Prostate gland (tissue), 2 donors: ENCODE data around the gene KERA. TPM values are rescaled to one million over a fixed set of nuclear protein-coding genes. Genes with fewer than 3 reads are reported as not detected.

Source experiments
- DNase-seq: peaks from one replicate; pipeline ENCODE4 v3.0.0-alpha.2; 2019; ENCODE audit warnings: low spot score
- H3K27ac ChIP-seq, 2 donors: fragments of 200-600 bp; sonication (generic); 2 replicates each; pipeline ENCODE4 v1.5.1; 2017 to 2019
- H3K27me3 ChIP-seq: fragments of 200-600 bp; sonication (generic); replicated peaks from 2 replicates; pipeline ENCODE4 v1.5.1; 2019; ENCODE audit not compliant: insufficient read depth
- H3K36me3 ChIP-seq, 2 donors: fragments of 200-600 bp; sonication (generic); 1 replicate in 1 of 2; 2 replicates in 1 of 2; pipeline versions ENCODE4 v1.5.1 to v1.8.1; 2017 to 2019
- H3K4me1 ChIP-seq: fragments of 200-600 bp; sonication (generic); replicated peaks from 2 replicates; pipeline ENCODE4 v1.5.1; 2019
- H3K4me3 ChIP-seq, 2 donors: fragments of 200-600 bp; sonication (generic); 2 replicates each; pipeline ENCODE4 v1.5.1; 2017 to 2019
- H3K9me3 ChIP-seq: fragments of 200-600 bp; sonication (generic); 2 replicates; pipeline ENCODE4 v1.5.1; 2017
- POLR2A ChIP-seq: fragments of 450-650 bp; IDR thresholded peaks from one replicate; pipeline ENCODE4 v1.6.1; 2016; ENCODE audit warnings: antibody characterized with exemption, mild to moderate bottlenecking
- POLR2AphosphoS5 ChIP-seq: sonication (generic); formaldehyde crosslinking; IDR thresholded peaks from one replicate; pipeline ENCODE4 v1.6.1; 2017; ENCODE audit warnings: antibody characterized with exemption
- WGBS: methylation state at CpG from one replicate; pipeline ENCODE4 v1.1.5; 2018; 5-methylcytosine and 5-hydroxymethylcytosine counted together
- intact Hi-C: fragments of 100-400 bp; cut with DNase I; formaldehyde crosslinking; loops from one replicate; pipeline ENCODE4 v1.14.2; 2022
- total RNA-seq, 2 donors: library from RNA; depleted of rRNA; stranded (reverse); fragments of >200 nt; gene quantifications; one replicate each; pipeline ENCODE4 v1.1.0, GENCODE V29; 2016
- TF ChIP-seq, protein P1 (sequence below), 4 experiments: fragments of 200-600 bp in 2 of 4; fragments of 450-650 bp in 2 of 4; sonication (generic) in 2 of 4; IDR thresholded peaks; 1 replicate in 3 of 4; 2 replicates in 1 of 4; pipeline ENCODE4 v1.5.1; 2016 to 2019; ENCODE audit warnings: antibody characterized with exemption in 4 of 4, mild to moderate bottlenecking in 2 of 4, moderate library complexity in 2 of 4

Gene KERA
- total RNA-seq, 2 donors from 2014 or later: not detected

DNA sequence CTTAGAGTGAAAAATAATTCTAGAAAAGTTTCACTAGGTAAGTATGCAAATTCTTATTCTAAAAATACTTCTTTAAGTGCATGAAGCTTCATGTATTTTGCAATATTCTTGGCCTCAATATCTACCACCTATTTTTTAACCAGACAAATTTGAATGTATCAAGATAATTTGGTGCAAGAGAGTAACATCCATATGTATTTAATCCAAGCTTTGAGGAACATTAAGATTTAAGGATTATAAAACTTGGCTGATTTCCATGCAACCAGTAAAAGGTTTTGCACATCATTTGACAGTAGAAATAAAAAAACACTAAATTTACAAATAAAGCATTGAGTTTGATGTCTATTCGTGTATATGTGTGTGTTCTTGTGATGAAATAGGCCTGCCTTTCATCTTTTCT is 45.8 kb upstream of the KERA start:
- no peaks in the 10 kb centered on the region for H3K4me1 ChIP-seq
- H3K27me3 ChIP-seq: no peaks in the 10 kb centered on the region
- H3K27ac ChIP-seq: no peak overlapping the region
- no peaks in the 10 kb centered on the region for H3K36me3 ChIP-seq
- intact Hi-C loops: no loop called here
- no peaks in the 10 kb centered on the region for H3K9me3 ChIP-seq
- WGBS: 53% methylated on average over 1 of the region's 1 CpG
- H3K4me3 ChIP-seq: no peak overlapping the region
- DNase-seq: no peak
- TF ChIP-seq POLR2A: no peak
- TF ChIP-seq, protein P1, sequence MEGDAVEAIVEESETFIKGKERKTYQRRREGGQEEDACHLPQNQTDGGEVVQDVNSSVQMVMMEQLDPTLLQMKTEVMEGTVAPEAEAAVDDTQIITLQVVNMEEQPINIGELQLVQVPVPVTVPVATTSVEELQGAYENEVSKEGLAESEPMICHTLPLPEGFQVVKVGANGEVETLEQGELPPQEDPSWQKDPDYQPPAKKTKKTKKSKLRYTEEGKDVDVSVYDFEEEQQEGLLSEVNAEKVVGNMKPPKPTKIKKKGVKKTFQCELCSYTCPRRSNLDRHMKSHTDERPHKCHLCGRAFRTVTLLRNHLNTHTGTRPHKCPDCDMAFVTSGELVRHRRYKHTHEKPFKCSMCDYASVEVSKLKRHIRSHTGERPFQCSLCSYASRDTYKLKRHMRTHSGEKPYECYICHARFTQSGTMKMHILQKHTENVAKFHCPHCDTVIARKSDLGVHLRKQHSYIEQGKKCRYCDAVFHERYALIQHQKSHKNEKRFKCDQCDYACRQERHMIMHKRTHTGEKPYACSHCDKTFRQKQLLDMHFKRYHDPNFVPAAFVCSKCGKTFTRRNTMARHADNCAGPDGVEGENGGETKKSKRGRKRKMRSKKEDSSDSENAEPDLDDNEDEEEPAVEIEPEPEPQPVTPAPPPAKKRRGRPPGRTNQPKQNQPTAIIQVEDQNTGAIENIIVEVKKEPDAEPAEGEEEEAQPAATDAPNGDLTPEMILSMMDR (IDR thresholded peaks at IDR 0.05): no peak
- TF ChIP-seq POLR2AphosphoS5: no peak

DNA sequence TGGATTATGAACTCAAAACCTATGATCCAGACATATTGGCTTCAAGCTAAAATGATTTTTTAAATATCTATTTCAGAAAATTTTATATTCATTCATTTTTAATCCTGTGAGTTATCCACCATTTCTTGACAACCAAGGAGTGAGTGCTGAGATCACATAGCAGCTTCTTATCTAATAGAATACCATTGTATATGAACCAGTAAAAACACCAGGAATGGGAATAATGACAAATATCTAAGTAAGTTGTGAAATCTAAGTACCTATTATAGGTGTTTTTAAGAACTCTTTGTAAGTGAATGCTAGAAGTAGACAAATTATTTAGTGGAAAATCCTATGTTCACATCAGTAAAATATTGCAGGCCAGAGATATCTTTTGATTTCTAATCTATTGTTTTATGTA is 45.3 kb upstream of the KERA start:
- TF ChIP-seq POLR2A (no peak), POLR2AphosphoS5 (no peak)
- TF ChIP-seq, protein P1 (IDR thresholded peaks at IDR 0.05): no peak
- Histone ChIP-seq H3K9me3 (no peaks in the 10 kb centered on the region), H3K4me1 (no peaks in the 10 kb centered on the region), H3K27me3 (no peaks in the 10 kb centered on the region), H3K36me3 (no peaks in the 10 kb centered on the region), H3K27ac (no peak overlapping the region), H3K4me3 (no peak overlapping the region)
- intact Hi-C loops: no loop called here
- no peak for DNase-seq

DNA sequence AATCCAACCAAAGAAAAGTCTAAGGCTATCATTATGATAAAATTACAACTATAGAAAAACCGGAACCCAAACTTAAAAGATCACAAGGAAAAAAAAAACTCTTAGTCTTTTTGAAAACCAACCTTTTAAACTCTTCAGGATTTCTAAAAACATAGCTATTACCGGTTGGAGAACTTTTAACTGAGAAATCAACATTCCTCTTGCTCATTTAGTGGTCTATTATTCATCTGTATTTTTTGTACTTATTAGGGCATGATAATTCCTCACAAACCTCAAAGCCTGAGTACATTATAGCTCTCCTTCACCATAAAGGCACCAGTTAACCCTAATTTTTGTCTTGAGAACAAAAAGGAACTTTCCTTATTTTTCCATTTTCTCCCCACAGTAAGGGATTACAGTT is 43.1 kb upstream of the KERA start:
- WGBS: 83% methylated on average over 2 of the region's 2 CpGs

DNA sequence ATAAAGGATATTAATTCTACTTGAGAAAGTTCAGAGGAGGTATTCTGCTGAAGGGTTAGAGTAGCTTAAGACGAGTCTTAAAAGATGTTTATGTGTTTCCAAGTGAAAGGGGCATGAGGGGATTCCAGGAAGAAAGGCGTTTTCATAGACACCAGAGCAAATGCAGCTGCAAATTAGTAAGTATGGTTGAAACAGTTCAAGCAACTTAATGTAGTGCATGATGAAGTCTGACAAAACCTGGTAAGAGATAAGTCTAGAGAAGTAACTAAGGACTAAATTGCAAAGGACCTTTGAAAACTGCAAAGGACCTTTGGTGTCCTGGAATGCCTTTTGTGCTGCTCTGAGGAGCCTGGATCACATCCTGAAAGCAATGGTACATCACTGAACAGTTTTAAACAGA is 42.0 kb upstream of the KERA start:
- no peaks in the 10 kb centered on the region for H3K27me3 ChIP-seq
- H3K27ac ChIP-seq: no peak overlapping the region
- no peaks in the 10 kb centered on the region for H3K36me3 ChIP-seq
- no peaks in the 10 kb centered on the region for H3K4me1 ChIP-seq
- TF ChIP-seq POLR2A (no peak), POLR2AphosphoS5 (no peak)
- TF ChIP-seq, protein P1 (IDR thresholded peaks at IDR 0.05): no peak
- intact Hi-C loops: no loop called here
- no peak for DNase-seq
- no peaks in the 10 kb centered on the region for H3K9me3 ChIP-seq
- 57% methylated on average over 2 of the region's 2 CpGs for whole genome bisulfite sequencing
- no peak overlapping the region for H3K4me3 ChIP-seq

More for the DNA sequence above, 43.1 kb upstream of the KERA start:
- H3K27me3 ChIP-seq: no peaks in the 10 kb centered on the region
- no peaks in the 10 kb centered on the region for H3K9me3 ChIP-seq
- no peaks in the 10 kb centered on the region for H3K4me1 ChIP-seq
- intact Hi-C loops: no loop called here
- DNase-seq: no peak
- H3K27ac ChIP-seq: no peak overlapping the region
- no peak for TF ChIP-seq POLR2AphosphoS5
- TF ChIP-seq, protein P1 (IDR thresholded peaks at IDR 0.05): no peak
- no peak for TF ChIP-seq POLR2A
- H3K4me3 ChIP-seq: no peak overlapping the region
- H3K36me3 ChIP-seq: no peaks in the 10 kb centered on the region

DNA sequence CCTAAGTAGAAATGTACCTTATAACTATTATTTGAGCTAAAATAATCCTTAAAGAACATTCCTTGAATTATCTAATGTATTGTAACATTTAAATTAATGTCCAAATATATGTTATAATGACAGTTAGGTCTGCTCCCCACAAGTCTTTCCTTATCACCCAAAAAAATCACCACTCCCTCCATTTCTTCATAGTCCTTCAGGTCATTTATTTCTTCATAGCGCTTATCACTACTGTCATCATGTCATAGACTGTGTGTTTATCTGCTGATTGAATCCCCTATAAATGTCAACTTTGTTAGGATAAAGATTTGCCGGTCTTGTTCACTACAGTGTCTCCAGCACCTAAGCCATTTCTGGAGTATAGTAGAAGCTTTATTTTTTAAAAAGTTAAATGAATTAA is 41.5 kb upstream of the KERA start:
- no peaks in the 10 kb centered on the region for H3K9me3 ChIP-seq
- TF ChIP-seq POLR2AphosphoS5: no peak
- TF ChIP-seq, protein P1 (IDR thresholded peaks at IDR 0.05): no peak
- TF ChIP-seq POLR2A: no peak
- intact Hi-C loops: no loop called here
- no peaks in the 10 kb centered on the region for H3K36me3 ChIP-seq
- no peaks in the 10 kb centered on the region for H3K27me3 ChIP-seq
- no peak overlapping the region for H3K4me3 ChIP-seq
- H3K27ac ChIP-seq: no peak overlapping the region
- 30% methylated on average over 2 of the region's 2 CpGs for WGBS
- no peaks in the 10 kb centered on the region for H3K4me1 ChIP-seq
- DNase-seq: no peak
